ENCODE data around the gene TRIM59. TPM values are rescaled to one million over a fixed set of nuclear protein-coding genes. Genes with fewer than 3 reads are reported as not detected.
A peak's percentile ranks its signal among the peaks of the same experiment; 100 is the strongest.

The TRIM59 gene
- total and polyA plus RNA-seq, 2 of the 4 experiments (the other 2 are of a cell fraction): 8.0 to 65.4 TPM

GRCh38 chr3:160395297-160395696 is 54.3 kb downstream of the TRIM59 start:
- Histone ChIP-seq H3K56ac (ENCODE audit: extremely low read depth, insufficient read depth, low read length) (no peak overlapping the region), H3K27me3 (ENCODE audit: control insufficient read depth, insufficient read depth, low read length) (no peaks in the 10 kb centered on the region), H3K4me3 (ENCODE audit: insufficient read depth, low read depth, low read length) (no peak overlapping the region), H3K36me3 (ENCODE audit: control insufficient read depth, insufficient read depth, low read length) (no peaks in the 10 kb centered on the region), H3K9ac (ENCODE audit: low read depth, low read length) (no peak overlapping the region), H3K9me1 (ENCODE audit: insufficient read depth, low read length) (no peaks in the 10 kb centered on the region; the same call in 1 of the 2 replicates), H4K8ac (ENCODE audit: low read depth in 2 of 2, low read length in 2 of 2) (no peak overlapping the region), H3K9me3 (ENCODE audit: control insufficient read depth, insufficient read depth, low read length) (no peaks in the 10 kb centered on the region), H3K4me1 (ENCODE audit: control insufficient read depth, insufficient read depth, low read length) (peaks cover 3% of the 10 kb centered on the region; the same call in 1 of the 2 replicates), H3K4ac (ENCODE audit: low read depth, low read length) (no peak overlapping the region), H2BK5ac (ENCODE audit: low read depth, low read length, poor library complexity, severe bottlenecking) (no peak overlapping the region), H3K27ac (ENCODE audit: insufficient read depth, low read length) (no peak overlapping the region), H3K4me2 (ENCODE audit: low read depth, low read length) (peak overlapping the region; percentile 60; the same call in 1 of the 2 replicates), H4K91ac (ENCODE audit: insufficient read depth, low read depth, low read length) (no peak overlapping the region), H2BK15ac (ENCODE audit: low read depth, low read length) (no peak overlapping the region), H2BK120ac (ENCODE audit: low read depth, low read length) (no peak overlapping the region), H3K14ac (replicated peaks; ENCODE audit: low read depth, low read length) (no peak overlapping the region), H2AK9ac (replicated peaks; ENCODE audit: low read depth, low read length, poor library complexity) (no peak overlapping the region), H4K20me1 (ENCODE audit: insufficient read depth, low read length) (no peaks in the 10 kb centered on the region; the same call in none of the 2 replicates), H2BK20ac (ENCODE audit: low read depth, low read length) (no peak overlapping the region), H2AFZ (replicated peaks; ENCODE audit: low read length, poor library complexity) (no peak overlapping the region), H2AK5ac (ENCODE audit: low read depth, low read length) (no peak overlapping the region), H3K79me1 (ENCODE audit: low read depth in 1 of 2, low read length in 2 of 2) (peaks cover 15 to 42% of the 10 kb centered on the region in 2 experiments), H4K5ac (ENCODE audit: low read depth, low read length) (no peak overlapping the region), H3K18ac (ENCODE audit: low read depth, low read length) (no peak overlapping the region), H3K23ac (ENCODE audit: low read depth, low read length) (no peak overlapping the region)
- intact Hi-C loops (cut with micrococcal nuclease): no loop called here
- in situ Hi-C loops (cut with MboI; ENCODE audit: low sequenced_read_pairs): no loop called here
- dilution Hi-C loops (cut with HindIII; ENCODE audit: low sequenced_read_pairs, unreplicated experiment): no loop called here
- DNase-seq: peak; percentile 85
- no TSS peak for BruUV-seq (replicated peaks)
- TF ChIP-seq CTCF (conservative IDR thresholded peaks at IDR 0.05; ENCODE audit: low read depth, low read length): no peak
- no peak for TF ChIP-seq CHD1 (IDR thresholded peaks at IDR 0.05; ENCODE audit: low read depth, low read length)
- no peak for TF ChIP-seq MAFK (IDR thresholded peaks at IDR 0.05; ENCODE audit: low read depth, low read length)
- peak; percentile 7; the same call in 1 of the 2 replicates for TF ChIP-seq USF2 (IDR thresholded peaks at IDR 0.05; ENCODE audit: low read depth, low read length)
- TF ChIP-seq RAD21 (IDR thresholded peaks at IDR 0.05; ENCODE audit: low read length): no peak
- no peak for TF ChIP-seq RFX5 (IDR thresholded peaks at IDR 0.05; ENCODE audit: low read depth, low read length)
- no peak for TF ChIP-seq SMC3 (IDR thresholded peaks at IDR 0.05; ENCODE audit: low read depth, low read length)
- ChIA-PET POLR2A (ENCODE audit: unreplicated experiment) (no interaction called here), CTCF (interaction anchor here (0.6 to 0.7 kb wide), 3 partner anchors 20 to 523 kb away, joined by 3 to 4 read pairs (median 4); no protein-coding TSS in a partner anchor)
- ATAC-seq (ENCODE audit: low read depth): peak; percentile 31
